Kidney (tissue), 14 donors: ENCODE data around the gene GPATCH8. TPM values are rescaled to one million over a fixed set of nuclear protein-coding genes. Genes with fewer than 3 reads are reported as not detected.
A peak's percentile ranks its signal among the peaks of the same experiment; 100 is the strongest.

ENCODE experiments used
- DNase-seq, 5 donors: peaks; one replicate each; pipeline ENCODE4 v3.0.0-alpha.2; 2013 to 2020
- FAIRE-seq: peaks from 2 replicates; lab custom pipeline; 2012; peaks lifted over from hg19 to GRCh38; lab: Jason Lieb, UNC
- H3K27ac ChIP-seq, 2 donors: one replicate each; pipeline ENCODE4 v1.7.0; 2013; ENCODE audit warnings: low read depth in 2 of 2, low read length in 2 of 2, inconsistent platforms in 1 of 2
- H3K27me3 ChIP-seq: one replicate; pipeline ENCODE4 v1.7.1; 2013; ENCODE audit warnings: low read length, inconsistent platforms; ENCODE audit not compliant: control insufficient read depth, insufficient read depth
- H3K36me3 ChIP-seq, 3 donors: one replicate each; pipeline versions ENCODE4 v1.7.0 to v1.7.1; 2013; ENCODE audit warnings: low read length in 3 of 3, control low read depth in 1 of 3, inconsistent platforms in 1 of 3; ENCODE audit not compliant: insufficient read depth in 3 of 3, control insufficient read depth in 2 of 3
- H3K4me1 ChIP-seq, 3 donors: one replicate each; pipeline versions ENCODE4 v1.7.0 to v1.7.1; 2013; ENCODE audit warnings: low read length in 3 of 3, inconsistent platforms in 1 of 3, low read depth in 1 of 3; ENCODE audit not compliant: control insufficient read depth in 2 of 3, insufficient read depth in 2 of 3
- H3K4me3 ChIP-seq, 3 donors: one replicate each; pipeline versions ENCODE4 v1.7.0 to v1.8.1; 2013; ENCODE audit warnings: low read length in 3 of 3, control low read depth in 1 of 3, inconsistent platforms in 1 of 3
- H3K9ac ChIP-seq, 3 donors: one replicate each; pipeline versions ENCODE4 v1.7.0 to v1.7.1; 2013; ENCODE audit warnings: low read length in 3 of 3, control low read depth in 1 of 3, inconsistent platforms in 1 of 3
- H3K9me3 ChIP-seq, 3 donors: one replicate each; pipeline versions ENCODE4 v1.7.0 to v1.7.1; 2013; ENCODE audit warnings: low read length in 3 of 3, control low read depth in 1 of 3, inconsistent platforms in 1 of 3; ENCODE audit not compliant: control insufficient read depth in 2 of 3, insufficient read depth in 1 of 3
- CTCF ChIP-seq: IDR thresholded peaks from 3 replicates; pipeline ENCODE4 v1.5.1; 2012; ENCODE audit warnings: mild to moderate bottlenecking, moderate library complexity, borderline replicate concordance; ENCODE audit not compliant: insufficient read depth; ENCODE audit errors: extremely low read depth
- intact Hi-C: fragments of 100-400 bp; cut with DNase I; formaldehyde crosslinking; loops from one replicate; pipeline ENCODE4 v1.11.1; 2022
- polyA plus RNA-seq: library from polyadenylated mRNA; stranded (reverse); fragments of 350-450 nt; fragmentation: Illumina TruSeq; extraction: RNeasy Lipid Tissue Mini Kit (QIAGEN cat#74804); gene quantifications from one replicate; pipeline ENCODE4 v1.2.3, GENCODE V29; 2014; ENCODE audit warnings: low read depth, low replicate concordance; ENCODE audit not compliant: insufficient read depth
- total RNA-seq: library from RNA; stranded (reverse); fragmentation: NEBNext Ultra II Directional; extraction: Animal tissue kit (Norgen Biotek cat#: 25700); gene quantifications from one replicate; pipeline ENCODE4 v1.2.1, GENCODE V29; 2021
- donor health status: control.
- donor health status: control.
- donor health status: control.
- donor health status: control.
- donor health status: control.
- donor health status: DM: yes; HTN: yes; CAD: no.
- donor health status: Normal renal cell carcinoma (clear cell type).

Gene GPATCH8
- total and polyA plus RNA-seq, 2 donors from 2014 or later: 3.5 to 47.0 TPM

- TF ChIP-seq CTCF: no peak
- Histone ChIP-seq H3K9me3 (no peaks in the 10 kb centered on the region), H3K36me3 (no peaks in the 10 kb centered on the region), H3K27me3 (no peaks in the 10 kb centered on the region), H3K27ac (peak overlapping the region; percentile 82 to 84), H3K4me1 (peaks cover 0 to 11% (median 8%) of the 10 kb centered on the region in 3 donors), H3K9ac (peak overlapping the region; percentile 82 to 85 (median 83)), H3K4me3 (peak overlapping the region; percentile 86 to 94 (median 89))
- FAIRE-seq (no peak), DNase-seq (peak in 2 of 5 donors; percentile 37 to 82)
- intact Hi-C loops: no loop called here
Measured at GRCh38 chr17:44502598-44503146, 534 bp downstream of the GPATCH8 start.

GRCh38 chr17:44501866-44502375, 1.3 kb downstream of the GPATCH8 start:
- DNase-seq (peak in 2 of 5 donors; percentile 39 to 54), FAIRE-seq (no peak)
- Histone ChIP-seq H3K9ac (peak overlapping the region; percentile 10 to 83 (median 82)), H3K4me3 (peak overlapping the region; percentile 86 to 94 (median 89)), H3K4me1 (peaks cover 0 to 11% (median 8%) of the 10 kb centered on the region in 3 donors), H3K27me3 (no peaks in the 10 kb centered on the region), H3K9me3 (no peaks in the 10 kb centered on the region), H3K27ac (no peak overlapping the region), H3K36me3 (no peaks in the 10 kb centered on the region)
- no peak for TF ChIP-seq CTCF
- intact Hi-C loops: no loop called here

GRCh38 chr17:44499722-44500121, 3.5 kb downstream of the GPATCH8 start:
- TF ChIP-seq CTCF: no peak
- Histone ChIP-seq H3K4me3 (peak overlapping the region in 1 of 3 donors; percentile 26), H3K27me3 (no peaks in the 10 kb centered on the region), H3K9ac (no peak overlapping the region), H3K9me3 (no peaks in the 10 kb centered on the region), H3K27ac (no peak overlapping the region), H3K36me3 (no peaks in the 10 kb centered on the region), H3K4me1 (peaks cover 0 to 13% (median 8%) of the 10 kb centered on the region in 3 donors)
- DNase-seq: no peak
- intact Hi-C loops: no loop called here
- FAIRE-seq: no peak
